Measurements from ENCODE around the gene NFIC.
"Not testable (repeated sequence)": the region's sequence is repeated elsewhere in the genome, so short reads cannot be mapped to it uniquely, and the experiment has no call there.

The NFIC gene

GRCh38 chr19:3423183-3423829 lies 56.9 kb downstream of the NFIC start:
- no peak for DNase-seq (ENCODE audit: low spot score)

- no peak for DNase-seq (ENCODE audit: low spot score)
Measured at GRCh38 chr19:3426433-3426832, 60.0 kb downstream of the NFIC start.

- DNase-seq (ENCODE audit: low spot score), result not testable (repeated sequence)
Measured at GRCh38 chr19:3430366-3430680, 63.9 kb downstream of the NFIC start.

GRCh38 chr19:3431760-3432397 lies 65.5 kb downstream of the NFIC start:
- DNase-seq (ENCODE audit: low spot score), result no peak

GRCh38 chr19:3433313-3433712 lies 66.9 kb downstream of the NFIC start:
- no peak for DNase-seq (ENCODE audit: low spot score)

GRCh38 chr19:3433805-3434540 lies 67.6 kb downstream of the NFIC start:
- no peak for DNase-seq (ENCODE audit: low spot score)

- peak; percentile 98 for DNase-seq (ENCODE audit: low spot score)
Measured at GRCh38 chr19:3434630-3435553, 68.5 kb downstream of the NFIC start.

- no peak for DNase-seq (ENCODE audit: low spot score)
Measured at GRCh38 chr19:3440082-3440481, 73.7 kb downstream of the NFIC start.

- DNase-seq (ENCODE audit: low spot score), result no peak
Measured at GRCh38 chr19:3441089-3441985, 75.0 kb downstream of the NFIC start.

GRCh38 chr19:3441986-3442329 lies 75.6 kb downstream of the NFIC start:
- DNase-seq (ENCODE audit: low spot score), result no peak

GRCh38 chr19:3442487-3443071 lies 76.2 kb downstream of the NFIC start:
- no peak for DNase-seq (ENCODE audit: low spot score)

GRCh38 chr19:3443840-3444694 lies 77.7 kb downstream of the NFIC start:
- DNase-seq (ENCODE audit: low spot score), result peak; percentile 92

- no peak for DNase-seq (ENCODE audit: low spot score)
Measured at GRCh38 chr19:3444695-3445234, 78.4 kb downstream of the NFIC start.

- DNase-seq (ENCODE audit: low spot score), result not testable (repeated sequence)
Measured at GRCh38 chr19:3446657-3447056, 80.3 kb downstream of the NFIC start.

- no peak for DNase-seq (ENCODE audit: low spot score)
Measured at GRCh38 chr19:3448616-3449334, 82.4 kb downstream of the NFIC start.

GRCh38 chr19:3450796-3451411 lies 84.5 kb downstream of the NFIC start:
- no peak for DNase-seq (ENCODE audit: low spot score)

- no peak for DNase-seq (ENCODE audit: low spot score)
Measured at GRCh38 chr19:3451451-3451866, 85.1 kb downstream of the NFIC start.

GRCh38 chr19:3452171-3452941 lies 86.0 kb downstream of the NFIC start:
- no peak for DNase-seq (ENCODE audit: low spot score)

All from ecto neural progenitor cell (in vitro differentiated cells).